WTC11 (cell line): Measurements from ENCODE around the gene RNPEPL1. TPM values are rescaled to one million over a fixed set of nuclear protein-coding genes. Genes with fewer than 3 reads are reported as not detected.
A peak's percentile ranks its signal among the peaks of the same experiment; 100 is the strongest.

ENCODE experiments used
- AFF4 ChIP-seq: sonication (generic); formaldehyde crosslinking; IDR thresholded peaks from 2 replicates; pipeline ENCODE4 v1.8.1; 2023; ENCODE audit warnings: mild to moderate bottlenecking, missing genetic modification reagents, borderline replicate concordance
- ARID4B ChIP-seq: sonication (generic); formaldehyde crosslinking; IDR thresholded peaks from 2 replicates; pipeline ENCODE4 v1.8.0; 2023; ENCODE audit warnings: missing genetic modification reagents, mild to moderate bottlenecking, borderline replicate concordance
- ATF6 ChIP-seq: sonication (generic); formaldehyde crosslinking; IDR thresholded peaks from 2 replicates; pipeline ENCODE4 v1.8.1; 2023; ENCODE audit warnings: mild to moderate bottlenecking, missing genetic modification reagents
- CREB1 ChIP-seq: sonication (generic); formaldehyde crosslinking; IDR thresholded peaks from 2 replicates; pipeline ENCODE4 v1.8.0; 2023; ENCODE audit warnings: mild to moderate bottlenecking, missing genetic modification reagents
- CTCF ChIP-seq: fragments of 200-600 bp; IDR thresholded peaks from 2 replicates; pipeline ENCODE4 v1.8.0; 2022; ENCODE audit warnings: antibody characterized with exemption
- ESRRA ChIP-seq: sonication (generic); formaldehyde crosslinking; IDR thresholded peaks from 2 replicates; pipeline ENCODE4 v1.8.1; 2022; ENCODE audit warnings: mild to moderate bottlenecking, missing genetic modification reagents, borderline replicate concordance
- ETV6 ChIP-seq: sonication (generic); formaldehyde crosslinking; IDR thresholded peaks from 2 replicates; pipeline ENCODE4 v1.8.1; 2022; ENCODE audit warnings: mild to moderate bottlenecking, missing genetic modification reagents
- FOXP1 ChIP-seq: sonication (generic); formaldehyde crosslinking; IDR thresholded peaks from 2 replicates; pipeline ENCODE4 v1.8.0; 2022; ENCODE audit warnings: missing genetic modification reagents, mild to moderate bottlenecking, moderate library complexity, borderline replicate concordance
- GTF2I ChIP-seq: fragments of 250-450 bp; sonication (Bioruptor Pico); conservative IDR thresholded peaks from 2 replicates; pipeline ENCODE4 v1.4.0; 2021; ENCODE audit warnings: mild to moderate bottlenecking
- MYBL2 ChIP-seq: sonication (generic); formaldehyde crosslinking; IDR thresholded peaks from 2 replicates; pipeline ENCODE4 v1.8.1; 2023; ENCODE audit warnings: mild to moderate bottlenecking, moderate library complexity, missing genetic modification reagents
- NFATC4 ChIP-seq: fragments of 250-450 bp; sonication (Bioruptor Pico); IDR thresholded peaks from 2 replicates; pipeline ENCODE4 v1.9.0; 2021; ENCODE audit warnings: mild to moderate bottlenecking
- NR2C2 ChIP-seq: sonication (generic); formaldehyde crosslinking; IDR thresholded peaks from 2 replicates; pipeline ENCODE4 v1.8.0; 2022; ENCODE audit warnings: mild to moderate bottlenecking, missing genetic modification reagents
- NR3C1 ChIP-seq: sonication (generic); formaldehyde crosslinking; conservative IDR thresholded peaks from 2 replicates; pipeline ENCODE4 v1.8.1; 2023; ENCODE audit warnings: low read depth, mild to moderate bottlenecking, missing genetic modification reagents
- RELA ChIP-seq: sonication (generic); formaldehyde crosslinking; IDR thresholded peaks from 2 replicates; pipeline ENCODE4 v1.8.1; 2022; ENCODE audit warnings: missing genetic modification reagents, mild to moderate bottlenecking, borderline replicate concordance
- TCF7 ChIP-seq: sonication (generic); formaldehyde crosslinking; IDR thresholded peaks from 2 replicates; pipeline ENCODE4 v1.8.0; 2022; ENCODE audit warnings: mild to moderate bottlenecking, low read depth, missing genetic modification reagents, moderate library complexity
- ZNF121 ChIP-seq: sonication (generic); formaldehyde crosslinking; IDR thresholded peaks from 2 replicates; pipeline ENCODE4 v1.8.0; 2023; ENCODE audit warnings: missing genetic modification reagents
- total RNA-seq: library from RNA; stranded (reverse); gene quantifications from 3 replicates; pipeline ENCODE4 v1.2.3, GENCODE V29; 2021
- TF ChIP-seq, protein P1 (sequence below): sonication (generic); formaldehyde crosslinking; IDR thresholded peaks from 2 replicates; pipeline ENCODE4 v1.8.0; 2022; ENCODE audit warnings: mild to moderate bottlenecking, missing genetic modification reagents
- TF ChIP-seq, protein P2 (sequence below): sonication (generic); formaldehyde crosslinking; IDR thresholded peaks from 2 replicates; pipeline ENCODE4 v1.8.1; 2023; ENCODE audit warnings: mild to moderate bottlenecking, missing genetic modification reagents, moderate library complexity
- TF ChIP-seq, protein P3 (sequence below): sonication (generic); formaldehyde crosslinking; IDR thresholded peaks from 2 replicates; pipeline ENCODE4 v1.8.1; 2023; ENCODE audit warnings: mild to moderate bottlenecking, missing genetic modification reagents, moderate library complexity
- TF ChIP-seq, protein P4 (sequence below): sonication (generic); formaldehyde crosslinking; conservative IDR thresholded peaks from 2 replicates; pipeline ENCODE4 v1.8.1; 2022; ENCODE audit warnings: mild to moderate bottlenecking, missing genetic modification reagents
- TF ChIP-seq, protein P5 (sequence below): fragments of 250-450 bp; sonication (Bioruptor Pico); IDR thresholded peaks from 2 replicates; pipeline ENCODE4 v1.8.0; 2021; ENCODE audit warnings: mild to moderate bottlenecking
- TF ChIP-seq, protein P6 (sequence below): sonication (generic); formaldehyde crosslinking; IDR thresholded peaks from 2 replicates; pipeline ENCODE4 v1.8.1; 2022; ENCODE audit warnings: mild to moderate bottlenecking, missing genetic modification reagents, moderate library complexity, borderline replicate concordance

Gene RNPEPL1
- total RNA-seq, 1 experiment from 2014 or later: 18.8 TPM

DNA sequence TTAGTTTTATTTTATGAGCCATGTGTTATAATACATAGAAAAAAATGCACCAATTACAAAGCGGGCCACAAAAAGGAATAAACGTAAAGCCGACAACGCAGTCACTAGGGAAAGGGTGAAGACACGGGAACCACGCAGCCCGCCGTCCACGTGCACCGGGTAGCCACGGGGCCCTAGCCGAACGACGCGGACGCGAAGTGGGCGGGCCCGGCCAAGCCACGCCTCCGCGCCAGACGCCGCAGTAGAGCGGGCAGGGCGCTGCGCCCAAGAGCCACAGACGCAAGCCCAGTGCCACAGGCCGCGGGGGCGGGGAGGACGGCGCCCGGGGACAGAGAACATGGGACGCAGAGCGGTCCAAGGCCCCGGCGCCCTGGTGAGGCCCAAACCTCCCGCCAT is 8.2 kb upstream of the RNPEPL1 start, which contains the start of gene DUSP28 (continued):
- TF ChIP-seq AFF4: no peak
- no peak for TF ChIP-seq NFATC4 (CRISPR knock-in tag)
- TF ChIP-seq, protein P1, sequence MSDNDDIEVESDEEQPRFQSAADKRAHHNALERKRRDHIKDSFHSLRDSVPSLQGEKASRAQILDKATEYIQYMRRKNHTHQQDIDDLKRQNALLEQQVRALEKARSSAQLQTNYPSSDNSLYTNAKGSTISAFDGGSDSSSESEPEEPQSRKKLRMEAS (CRISPR knock-in tag): peak; percentile 98
- TF ChIP-seq MYBL2 (CRISPR knock-in tag): peak; percentile 78; the same call in 1 of the 2 replicates
- TF ChIP-seq ZNF121: no peak
- TF ChIP-seq ESRRA: no peak
- TF ChIP-seq, protein P2, sequence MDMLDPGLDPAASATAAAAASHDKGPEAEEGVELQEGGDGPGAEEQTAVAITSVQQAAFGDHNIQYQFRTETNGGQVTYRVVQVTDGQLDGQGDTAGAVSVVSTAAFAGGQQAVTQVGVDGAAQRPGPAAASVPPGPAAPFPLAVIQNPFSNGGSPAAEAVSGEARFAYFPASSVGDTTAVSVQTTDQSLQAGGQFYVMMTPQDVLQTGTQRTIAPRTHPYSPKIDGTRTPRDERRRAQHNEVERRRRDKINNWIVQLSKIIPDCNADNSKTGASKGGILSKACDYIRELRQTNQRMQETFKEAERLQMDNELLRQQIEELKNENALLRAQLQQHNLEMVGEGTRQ (CRISPR knock-in tag): peak; percentile 58
- TF ChIP-seq NR3C1 (CRISPR knock-in tag): no peak; the same call in 1 of the 2 replicates
- TF ChIP-seq, protein P3, sequence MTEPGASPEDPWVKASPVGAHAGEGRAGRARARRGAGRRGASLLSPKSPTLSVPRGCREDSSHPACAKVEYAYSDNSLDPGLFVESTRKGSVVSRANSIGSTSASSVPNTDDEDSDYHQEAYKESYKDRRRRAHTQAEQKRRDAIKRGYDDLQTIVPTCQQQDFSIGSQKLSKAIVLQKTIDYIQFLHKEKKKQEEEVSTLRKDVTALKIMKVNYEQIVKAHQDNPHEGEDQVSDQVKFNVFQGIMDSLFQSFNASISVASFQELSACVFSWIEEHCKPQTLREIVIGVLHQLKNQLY (CRISPR knock-in tag): no peak
- peak; percentile 83 for TF ChIP-seq FOXP1 (CRISPR knock-in tag)
- TF ChIP-seq, protein P4, sequence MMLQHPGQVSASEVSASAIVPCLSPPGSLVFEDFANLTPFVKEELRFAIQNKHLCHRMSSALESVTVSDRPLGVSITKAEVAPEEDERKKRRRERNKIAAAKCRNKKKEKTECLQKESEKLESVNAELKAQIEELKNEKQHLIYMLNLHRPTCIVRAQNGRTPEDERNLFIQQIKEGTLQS (CRISPR knock-in tag): no peak
- TF ChIP-seq GTF2I: no peak
- no peak for TF ChIP-seq TCF7 (CRISPR knock-in tag)
- no peak for TF ChIP-seq RELA (CRISPR knock-in tag)
- 0 out of 2 replicates have a peak, but pooled peaks have one; percentile 57 for TF ChIP-seq ARID4B (CRISPR knock-in tag)
- TF ChIP-seq, protein P5, sequence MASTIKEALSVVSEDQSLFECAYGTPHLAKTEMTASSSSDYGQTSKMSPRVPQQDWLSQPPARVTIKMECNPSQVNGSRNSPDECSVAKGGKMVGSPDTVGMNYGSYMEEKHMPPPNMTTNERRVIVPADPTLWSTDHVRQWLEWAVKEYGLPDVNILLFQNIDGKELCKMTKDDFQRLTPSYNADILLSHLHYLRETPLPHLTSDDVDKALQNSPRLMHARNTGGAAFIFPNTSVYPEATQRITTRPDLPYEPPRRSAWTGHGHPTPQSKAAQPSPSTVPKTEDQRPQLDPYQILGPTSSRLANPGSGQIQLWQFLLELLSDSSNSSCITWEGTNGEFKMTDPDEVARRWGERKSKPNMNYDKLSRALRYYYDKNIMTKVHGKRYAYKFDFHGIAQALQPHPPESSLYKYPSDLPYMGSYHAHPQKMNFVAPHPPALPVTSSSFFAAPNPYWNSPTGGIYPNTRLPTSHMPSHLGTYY (CRISPR knock-in tag): no peak
- peak; percentile 57; the same call in 1 of the 2 replicates for TF ChIP-seq CREB1
- TF ChIP-seq ATF6 (CRISPR knock-in tag): no peak
- 0 out of 2 replicates have a peak, but pooled peaks have one; percentile 34 for TF ChIP-seq NR2C2 (CRISPR knock-in tag)
- TF ChIP-seq ETV6 (CRISPR knock-in tag): no peak
- no peak for TF ChIP-seq CTCF
- TF ChIP-seq, protein P6, sequence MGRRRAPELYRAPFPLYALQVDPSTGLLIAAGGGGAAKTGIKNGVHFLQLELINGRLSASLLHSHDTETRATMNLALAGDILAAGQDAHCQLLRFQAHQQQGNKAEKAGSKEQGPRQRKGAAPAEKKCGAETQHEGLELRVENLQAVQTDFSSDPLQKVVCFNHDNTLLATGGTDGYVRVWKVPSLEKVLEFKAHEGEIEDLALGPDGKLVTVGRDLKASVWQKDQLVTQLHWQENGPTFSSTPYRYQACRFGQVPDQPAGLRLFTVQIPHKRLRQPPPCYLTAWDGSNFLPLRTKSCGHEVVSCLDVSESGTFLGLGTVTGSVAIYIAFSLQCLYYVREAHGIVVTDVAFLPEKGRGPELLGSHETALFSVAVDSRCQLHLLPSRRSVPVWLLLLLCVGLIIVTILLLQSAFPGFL (CRISPR knock-in tag): no peak
